GM12801 (cell line): ENCODE measurements around the gene PLEKHG3.

Experiments
- TF ChIP-seq, protein P1 (sequence below): IDR thresholded peaks from one replicate; pipeline ENCODE4 v1.5.1; 2011; ENCODE audit warnings: control low read depth; ENCODE audit not compliant: insufficient read length; ENCODE audit errors: extremely low read depth

The PLEKHG3 gene

DNA sequence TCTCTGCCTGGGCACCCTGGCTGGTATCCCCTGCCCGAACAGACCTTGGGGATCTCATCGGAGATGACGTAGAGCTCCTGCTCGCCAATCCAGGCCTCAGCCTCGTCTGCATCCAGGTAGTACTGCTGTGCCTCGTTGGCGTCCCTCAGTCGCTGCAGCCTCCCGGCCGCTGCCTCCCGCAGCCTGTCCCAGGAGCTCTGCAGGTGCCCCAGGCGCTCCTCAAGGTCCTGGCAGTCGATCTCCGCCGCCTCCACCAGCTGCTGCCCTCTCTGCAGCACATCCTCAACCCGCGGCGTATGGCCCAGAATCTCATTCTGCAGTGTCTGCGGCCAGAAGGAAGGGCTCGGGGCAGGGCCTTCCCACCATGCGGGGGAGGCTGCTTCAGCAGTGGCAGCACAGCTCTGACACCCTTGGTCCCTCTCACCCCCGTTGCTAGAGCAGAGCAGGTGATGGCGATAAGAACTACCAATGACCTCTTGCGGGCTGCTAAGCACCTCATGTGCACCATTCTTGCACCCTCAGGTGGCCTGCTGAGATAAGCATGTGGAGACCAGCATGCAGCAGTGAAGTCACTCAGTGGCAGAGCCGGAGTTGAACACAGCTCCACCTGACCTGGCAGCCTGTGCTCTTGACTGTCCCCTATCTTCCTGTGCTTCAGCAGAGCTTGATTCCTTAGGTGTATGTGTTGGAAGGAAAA lies 71.0 kb downstream of the PLEKHG3 start:
- TF ChIP-seq, protein P1, sequence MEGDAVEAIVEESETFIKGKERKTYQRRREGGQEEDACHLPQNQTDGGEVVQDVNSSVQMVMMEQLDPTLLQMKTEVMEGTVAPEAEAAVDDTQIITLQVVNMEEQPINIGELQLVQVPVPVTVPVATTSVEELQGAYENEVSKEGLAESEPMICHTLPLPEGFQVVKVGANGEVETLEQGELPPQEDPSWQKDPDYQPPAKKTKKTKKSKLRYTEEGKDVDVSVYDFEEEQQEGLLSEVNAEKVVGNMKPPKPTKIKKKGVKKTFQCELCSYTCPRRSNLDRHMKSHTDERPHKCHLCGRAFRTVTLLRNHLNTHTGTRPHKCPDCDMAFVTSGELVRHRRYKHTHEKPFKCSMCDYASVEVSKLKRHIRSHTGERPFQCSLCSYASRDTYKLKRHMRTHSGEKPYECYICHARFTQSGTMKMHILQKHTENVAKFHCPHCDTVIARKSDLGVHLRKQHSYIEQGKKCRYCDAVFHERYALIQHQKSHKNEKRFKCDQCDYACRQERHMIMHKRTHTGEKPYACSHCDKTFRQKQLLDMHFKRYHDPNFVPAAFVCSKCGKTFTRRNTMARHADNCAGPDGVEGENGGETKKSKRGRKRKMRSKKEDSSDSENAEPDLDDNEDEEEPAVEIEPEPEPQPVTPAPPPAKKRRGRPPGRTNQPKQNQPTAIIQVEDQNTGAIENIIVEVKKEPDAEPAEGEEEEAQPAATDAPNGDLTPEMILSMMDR: no peak

DNA sequence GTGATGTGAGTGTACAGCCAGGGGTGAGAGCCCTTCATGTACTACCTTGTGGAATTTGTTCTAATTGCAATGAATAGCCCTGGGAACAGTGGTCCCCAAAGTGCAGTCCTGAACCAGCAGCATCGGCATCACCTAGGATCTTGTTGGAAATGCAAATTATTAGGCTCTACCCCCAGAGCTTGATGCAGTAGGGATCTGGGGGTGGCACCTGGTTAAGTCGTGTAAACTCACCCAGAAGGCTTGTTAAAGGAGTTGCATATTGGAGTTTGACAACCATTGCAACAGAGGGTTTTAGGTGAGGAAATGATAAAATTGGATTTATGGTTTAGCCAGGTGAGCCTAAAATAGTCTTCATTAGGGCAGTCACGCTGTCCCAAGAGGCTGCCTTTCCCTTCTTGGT lies 73.2 kb downstream of the PLEKHG3 start:
- TF ChIP-seq, protein P1: no peak

DNA sequence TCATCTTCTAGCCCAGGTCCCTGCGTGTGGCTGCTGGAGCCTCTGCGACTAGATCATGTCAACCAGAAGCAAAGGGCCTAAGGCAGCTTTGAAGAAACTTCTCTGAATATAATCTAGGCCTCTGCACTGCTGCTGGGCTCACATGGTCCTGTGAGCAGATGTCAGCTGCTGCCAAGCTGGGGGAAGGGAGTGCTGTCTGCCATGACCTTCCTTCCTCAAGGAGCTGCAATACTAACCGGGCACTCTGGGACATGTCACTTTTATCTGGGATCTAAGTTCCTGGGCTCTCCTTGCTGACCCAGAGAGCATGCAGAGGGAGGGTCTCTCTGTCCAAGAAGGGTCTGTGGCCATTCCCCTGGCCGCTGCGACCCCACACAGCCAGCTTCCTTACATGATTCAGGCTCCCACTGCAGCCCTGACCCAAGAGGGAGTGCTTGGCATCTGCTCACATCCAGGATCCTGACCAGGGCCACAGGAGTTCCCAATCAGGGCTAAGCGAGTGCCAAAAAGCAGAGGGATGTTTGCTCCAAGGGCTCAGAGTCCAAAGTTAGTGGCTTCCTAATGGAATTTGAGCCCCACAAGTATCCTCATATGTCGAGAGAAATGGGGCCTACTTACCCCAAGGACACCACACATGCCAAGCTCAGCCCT lies 74.0 kb downstream of the PLEKHG3 start:
- TF ChIP-seq, protein P1: no peak

DNA sequence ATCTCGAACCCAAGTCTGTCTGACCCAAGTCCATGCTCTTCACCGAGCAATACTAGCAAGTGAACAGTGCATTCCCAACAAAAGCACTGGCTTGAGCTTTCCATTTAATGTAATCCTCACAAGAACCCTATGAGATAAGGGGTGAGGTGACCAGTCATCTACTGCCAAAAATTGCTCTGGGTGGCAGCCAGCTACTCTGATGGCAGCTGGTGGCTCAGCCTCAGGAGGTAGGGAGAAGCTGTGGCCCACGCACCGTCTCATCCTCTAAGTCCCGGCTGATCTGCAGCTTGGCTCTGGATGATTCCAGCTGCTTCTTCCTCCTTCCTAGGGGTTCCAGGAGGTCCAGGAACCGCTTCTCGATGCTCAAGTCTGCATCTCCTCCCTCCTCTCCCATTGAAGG lies 75.2 kb downstream of the PLEKHG3 start:
- TF ChIP-seq, protein P1: no peak

- TF ChIP-seq, protein P1: no peak
Observed at GRCh38 chr14:64782196-64782595, 78.0 kb downstream of the PLEKHG3 start.

GRCh38 chr14:64784006-64784405 lies 79.8 kb downstream of the PLEKHG3 start:
- TF ChIP-seq, protein P1: no peak

- TF ChIP-seq, protein P1: no peak
Observed at GRCh38 chr14:64786296-64787149, 82.3 kb downstream of the PLEKHG3 start.
